ENCODE results near the gene NUDT3.
A peak's percentile ranks its signal among the peaks of the same experiment; 100 is the strongest.
"Not testable (repeated sequence)": the region's sequence is repeated elsewhere in the genome, so short reads cannot be mapped to it uniquely, and the experiment has no call there.

Gene NUDT3

GRCh38 chr6:34247481-34248197, 144.8 kb downstream of the NUDT3 start:
- DNase-seq = no peak

- DNase-seq = no peak
These were observed 145.7 kb downstream of the NUDT3 start for GRCh38 chr6:34246563-34247391.

- DNase-seq = no peak
These were observed 146.3 kb downstream of the NUDT3 start for GRCh38 chr6:34246249-34246562.

GRCh38 chr6:34245761-34246140, 146.7 kb downstream of the NUDT3 start:
- not testable (repeated sequence) for DNase-seq

GRCh38 chr6:34245032-34245760, 147.3 kb downstream of the NUDT3 start:
- not testable (repeated sequence) for DNase-seq

GRCh38 chr6:34243901-34244884, 148.3 kb downstream of the NUDT3 start:
- DNase-seq = no peak

- no peak for DNase-seq
These were observed 149.2 kb downstream of the NUDT3 start for GRCh38 chr6:34243131-34243771.

- DNase-seq = no peak
These were observed 150.0 kb downstream of the NUDT3 start for GRCh38 chr6:34242252-34243130.

- DNase-seq = no peak
These were observed 150.9 kb downstream of the NUDT3 start for GRCh38 chr6:34241351-34242215.

GRCh38 chr6:34240329-34241248, 151.9 kb downstream of the NUDT3 start:
- DNase-seq = no peak

GRCh38 chr6:34239893-34240292, 152.6 kb downstream of the NUDT3 start:
- DNase-seq = no peak

- DNase-seq = no peak
These were observed 153.0 kb downstream of the NUDT3 start for GRCh38 chr6:34239500-34239825.

- DNase-seq = no peak
These were observed 153.6 kb downstream of the NUDT3 start for GRCh38 chr6:34238585-34239499.

GRCh38 chr6:34237722-34238584, 154.5 kb downstream of the NUDT3 start:
- peak; percentile 62 for DNase-seq

- DNase-seq = no peak
These were observed 155.2 kb downstream of the NUDT3 start for GRCh38 chr6:34237316-34237721.

GRCh38 chr6:34236443-34237315, 155.8 kb downstream of the NUDT3 start, which contains the start of gene HMGA1:
Gene HMGA1, plus strand, starts transcription at chr6:34236873. Its CDS starts 3,908 bp downstream, at chr6:34240781.
- peak; percentile 87 for DNase-seq
